Mammary microvascular endothelial cell (primary cell): ENCODE measurements around the gene HOXC5. TPM values are rescaled to one million over a fixed set of nuclear protein-coding genes. Genes with fewer than 3 reads are reported as not detected.

Source experiments
- total RNA-seq: library from RNA; depleted of rRNA; stranded (reverse); fragments of >200 nt; gene quantifications from 2 replicates; pipeline ENCODE4 v1.2.3, GENCODE V29; 2015

The HOXC5 gene
- not detected in 2 replicates for total RNA-seq

GRCh38 chr12:54032627-54033100, at the start of gene HOXC5:
Gene HOXC5, plus strand, starts transcription at chr12:54033050. Its CDS starts 73 bp downstream, at chr12:54033123.

DNA sequence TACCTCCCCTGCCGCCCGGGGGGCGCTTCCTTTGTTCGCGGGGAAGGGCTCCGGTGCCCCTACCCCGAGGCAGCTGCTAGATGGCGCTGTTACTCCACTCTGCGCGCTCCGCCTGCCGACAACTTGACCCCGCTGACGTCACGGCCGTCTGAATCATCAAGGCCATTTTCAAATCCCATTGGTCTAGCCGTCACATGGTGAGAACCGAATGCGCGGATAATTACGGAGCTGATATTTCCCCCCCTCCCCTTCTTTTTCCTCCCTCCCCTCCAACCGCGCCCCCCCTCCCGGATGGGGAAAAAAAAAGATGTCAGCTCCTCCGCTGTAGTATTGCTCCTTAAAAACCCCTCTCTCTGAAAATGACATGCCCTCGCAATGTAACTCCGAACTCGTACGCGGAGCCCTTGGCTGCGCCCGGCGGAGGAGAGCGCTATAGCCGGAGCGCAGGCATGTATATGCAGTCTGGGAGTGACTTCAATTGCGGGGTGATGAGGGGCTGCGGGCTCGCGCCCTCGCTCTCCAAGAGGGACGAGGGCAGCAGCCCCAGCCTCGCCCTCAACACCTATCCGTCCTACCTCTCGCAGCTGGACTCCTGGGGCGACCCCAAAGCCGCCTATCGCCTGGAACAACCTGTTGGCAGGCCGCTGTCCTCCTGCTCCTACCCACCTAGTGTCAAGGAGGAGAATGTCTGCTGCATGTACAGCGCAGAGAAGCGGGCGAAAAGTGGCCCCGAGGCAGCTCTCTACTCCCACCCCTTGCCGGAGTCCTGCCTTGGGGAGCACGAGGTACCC, 47.8 kb upstream of the HOXC5 start, which contains the start of gene HOXC10:
TSS of gene HOXC10 (plus strand) at position 246 of the 791 bp plus-strand sequence. CDS start at position 360, 114 bp downstream.

DNA sequence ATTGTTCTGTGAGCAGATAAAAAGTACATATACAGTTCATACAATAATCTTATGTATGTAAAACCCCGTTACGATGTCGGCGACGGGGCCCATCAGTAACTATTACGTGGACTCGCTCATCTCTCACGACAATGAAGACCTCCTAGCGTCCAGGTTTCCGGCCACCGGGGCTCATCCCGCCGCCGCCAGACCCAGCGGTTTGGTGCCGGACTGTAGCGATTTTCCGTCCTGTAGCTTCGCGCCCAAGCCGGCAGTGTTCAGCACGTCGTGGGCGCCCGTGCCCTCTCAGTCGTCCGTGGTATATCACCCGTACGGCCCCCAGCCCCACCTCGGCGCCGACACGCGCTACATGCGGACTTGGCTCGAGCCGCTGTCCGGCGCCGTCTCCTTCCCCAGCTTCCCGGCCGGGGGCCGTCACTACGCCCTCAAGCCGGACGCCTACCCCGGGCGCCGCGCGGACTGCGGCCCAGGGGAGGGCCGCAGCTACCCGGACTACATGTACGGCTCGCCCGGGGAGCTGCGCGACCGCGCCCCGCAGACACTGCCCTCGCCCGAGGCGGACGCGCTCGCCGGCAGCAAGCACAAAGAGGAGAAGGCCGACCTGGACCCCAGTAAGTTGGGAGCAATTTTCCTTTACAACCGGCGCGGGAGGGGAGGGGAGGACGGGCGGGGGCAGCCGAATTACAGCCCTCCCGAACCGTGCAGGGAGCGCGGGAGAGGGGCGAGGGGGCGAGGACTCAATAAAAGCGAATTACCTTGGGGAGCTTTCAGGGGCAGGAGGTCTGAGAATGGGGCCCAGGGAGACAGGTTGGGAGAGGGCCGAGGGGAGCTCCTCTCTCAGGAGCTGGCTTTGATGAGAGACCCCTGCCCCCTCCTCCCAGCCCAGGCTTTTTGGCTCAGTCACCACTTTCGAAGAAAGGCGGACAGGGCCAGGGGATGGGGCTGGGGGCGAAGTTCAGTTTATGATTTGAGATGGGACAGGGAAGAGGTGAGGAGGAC, 32.4 kb upstream of the HOXC5 start, which contains the start of gene HOXC9:
TSS of gene HOXC9 (plus strand) at position 46 of the 999 bp plus-strand sequence. CDS start at position 74, 28 bp downstream.

DNA sequence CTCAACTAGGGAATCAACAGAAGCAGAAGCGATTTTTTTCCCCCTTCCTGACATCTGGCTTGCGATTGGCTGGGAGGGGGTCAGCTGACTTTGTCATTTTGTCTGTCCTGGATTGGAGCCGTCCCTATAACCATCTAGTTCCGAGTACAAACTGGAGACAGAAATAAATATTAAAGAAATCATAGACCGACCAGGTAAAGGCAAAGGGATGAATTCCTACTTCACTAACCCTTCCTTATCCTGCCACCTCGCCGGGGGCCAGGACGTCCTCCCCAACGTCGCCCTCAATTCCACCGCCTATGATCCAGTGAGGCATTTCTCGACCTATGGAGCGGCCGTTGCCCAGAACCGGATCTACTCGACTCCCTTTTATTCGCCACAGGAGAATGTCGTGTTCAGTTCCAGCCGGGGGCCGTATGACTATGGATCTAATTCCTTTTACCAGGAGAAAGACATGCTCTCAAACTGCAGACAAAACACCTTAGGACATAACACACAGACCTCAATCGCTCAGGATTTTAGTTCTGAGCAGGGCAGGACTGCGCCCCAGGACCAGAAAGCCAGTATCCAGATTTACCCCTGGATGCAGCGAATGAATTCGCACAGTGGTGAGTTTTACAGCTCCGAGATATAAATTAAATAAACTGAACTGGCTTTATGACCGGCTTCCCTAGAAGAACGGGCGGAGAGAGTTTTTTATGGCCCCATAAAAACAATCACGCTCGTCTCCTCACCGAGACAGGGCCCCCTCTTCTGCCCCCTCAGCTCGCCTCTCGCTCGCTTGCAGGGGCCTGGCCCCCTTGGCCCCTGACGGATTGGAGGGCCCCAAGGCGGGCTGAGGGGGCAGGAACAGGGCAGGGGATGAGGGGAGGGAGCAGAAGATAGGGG, 4.3 kb upstream of the HOXC5 start, which contains the start of gene HOXC6:
TSS of gene HOXC6 (plus strand) at position 127 of the 888 bp plus-strand sequence. CDS start at position 209, 82 bp downstream.

DNA sequence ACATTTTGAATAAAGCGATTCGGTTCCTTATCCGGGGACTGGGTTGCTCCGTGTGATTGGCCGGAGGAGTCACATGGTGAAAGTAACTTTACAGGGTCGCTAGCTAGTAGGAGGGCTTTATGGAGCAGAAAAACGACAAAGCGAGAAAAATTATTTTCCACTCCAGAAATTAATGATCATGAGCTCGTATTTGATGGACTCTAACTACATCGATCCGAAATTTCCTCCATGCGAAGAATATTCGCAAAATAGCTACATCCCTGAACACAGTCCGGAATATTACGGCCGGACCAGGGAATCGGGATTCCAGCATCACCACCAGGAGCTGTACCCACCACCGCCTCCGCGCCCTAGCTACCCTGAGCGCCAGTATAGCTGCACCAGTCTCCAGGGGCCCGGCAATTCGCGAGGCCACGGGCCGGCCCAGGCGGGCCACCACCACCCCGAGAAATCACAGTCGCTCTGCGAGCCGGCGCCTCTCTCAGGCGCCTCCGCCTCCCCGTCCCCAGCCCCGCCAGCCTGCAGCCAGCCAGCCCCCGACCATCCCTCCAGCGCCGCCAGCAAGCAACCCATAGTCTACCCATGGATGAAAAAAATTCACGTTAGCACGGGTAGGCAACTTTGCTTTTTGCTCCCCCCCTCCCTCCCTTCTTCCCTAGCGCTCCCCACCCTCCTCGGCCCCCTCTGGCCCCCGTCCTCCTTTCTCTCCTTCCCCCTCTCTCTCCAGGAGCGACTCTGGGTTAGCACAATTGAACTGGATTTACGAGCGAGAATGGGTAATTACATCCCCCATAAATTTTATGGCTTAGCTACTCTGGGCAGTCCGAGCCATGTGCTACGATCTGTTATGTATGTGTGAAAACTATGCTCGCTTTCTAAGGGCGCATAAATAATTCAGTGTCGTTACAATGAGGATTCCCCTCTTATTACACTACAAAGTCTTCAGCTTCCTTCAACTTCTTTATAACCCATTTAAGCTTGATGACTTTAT, 21.2 kb downstream of the HOXC5 start, which contains the start of gene HOXC4:
TSS of gene HOXC4 (plus strand) at position 85 of the 991 bp plus-strand sequence. CDS start at position 173, 88 bp downstream.

Other genes starting within 250 kb of the HOXC5 start
- gene HOXC13, start 94.2 kb upstream of the HOXC5 start, total RNA-seq: not detected in 2 replicates
- not detected in 2 replicates for gene HOXC12, start 78.1 kb upstream of the HOXC5 start, total RNA-seq
- not detected in 2 replicates for gene HOXC11, start 59.9 kb upstream of the HOXC5 start, total RNA-seq
- not detected in 2 replicates for gene HOTAIR, start 58.1 kb upstream of the HOXC5 start, total RNA-seq
- not detected in 2 replicates for gene HOXC10, start 47.9 kb upstream of the HOXC5 start, total RNA-seq
- gene HOXC9, start 32.9 kb upstream of the HOXC5 start, total RNA-seq: not detected in 2 replicates
- not detected in 2 replicates for gene HOXC8, start 24.1 kb upstream of the HOXC5 start, total RNA-seq
- gene HOXC6, start 4.6 kb upstream of the HOXC5 start, total RNA-seq: not detected in 2 replicates
- not detected in 2 replicates for gene HOXC4, start 20.8 kb downstream of the HOXC5 start, total RNA-seq
- gene SMUG1, start 155.9 kb downstream of the HOXC5 start, total RNA-seq: 28.0 and 42.6 TPM in 2 replicates
- gene CBX5, start 247.1 kb downstream of the HOXC5 start, total RNA-seq: 38.4 and 40.4 TPM in 2 replicates
- 494 and 584 TPM in 2 replicates for gene HNRNPA1, start 247.7 kb downstream of the HOXC5 start, total RNA-seq